ENCODE results near the gene HIVEP3. TPM values are rescaled to one million over a fixed set of nuclear protein-coding genes. Genes with fewer than 3 reads are reported as not detected.

HIVEP3 gene
- total and polyA plus RNA-seq, 2 of the 13 experiments (the other 11 are each of a cell fraction or from before 2014, with no cell fraction given): 0.05 TPM; not detected in 1

GRCh38 chr1:41816061-41816460 lies 102.7 kb downstream of the HIVEP3 start (continued):
- TF ChIP-seq ZNF720 (CRISPR knock-in tag; IDR thresholded peaks at IDR 0.05): no peak

- Histone ChIP-seq H3K4me3 (replicated peaks in 1 of 3; ENCODE audit: insufficient read depth in 1 of 3, low read depth in 2 of 3, low read length in 3 of 3) (no peak overlapping the region), H3K4me1 (ENCODE audit: insufficient read depth, low read length) (no peaks in the 10 kb centered on the region), H4K20me1 (ENCODE audit: insufficient read depth, low read length) (0 out of 2 replicates have a peak, but pooled peaks cover 3% of the 10 kb centered on the region), H3K79me2 (ENCODE audit: insufficient read depth, low read length) (no peaks in the 10 kb centered on the region), H3K27me3 (ENCODE audit: control insufficient read depth in 1 of 2, insufficient read depth in 2 of 2, low read length in 2 of 2) (no peaks in the 10 kb centered on the region), H3K9ac (ENCODE audit: insufficient read depth, low read depth, low read length) (no peak overlapping the region), H3K36me3 (replicated peaks in 1 of 2; ENCODE audit: control insufficient read depth in 1 of 2, insufficient read depth in 2 of 2, low read length in 2 of 2) (no peaks in the 10 kb centered on the region), H2AFZ (ENCODE audit: low read length) (no peak overlapping the region), H3K27ac (ENCODE audit: extremely low read length, insufficient read depth, low read length) (no peak overlapping the region), H3K9me3 (ENCODE audit: low read length) (no peaks in the 10 kb centered on the region), H3K4me2 (ENCODE audit: low read depth, low read length) (no peak overlapping the region)
- ChIA-PET POLR2A (no interaction called here), CTCF (ENCODE audit: low intra/inter-chr PET ratio, low total read pairs) (no interaction called here)
- intact Hi-C loops (cut with micrococcal nuclease; ENCODE audit: unreplicated experiment): no loop called here
- WGBS (ENCODE audit: low lambda C conversion rate): 4% methylated on average over 4 of the region's 9 CpGs
- FAIRE-seq (no peak), ATAC-seq (no peak), DNase-seq (ENCODE audit: low spot score) (no peak)
- TF ChIP-seq RFX5 (IDR thresholded peaks at IDR 0.05; ENCODE audit: low read depth, low read length): no peak
- BruUV-seq (replicated peaks): no TSS peak
- in situ Hi-C loops (cut with HindIII; ENCODE audit: extremely low pct_ligation_motif_present, low pct_unique_long_range_greater_than_20kb): no loop called here
These were observed 104.7 kb downstream of the HIVEP3 start for GRCh38 chr1:41813755-41814745.

- intact Hi-C loops (cut with micrococcal nuclease; ENCODE audit: unreplicated experiment): no loop called here
- no peak overlapping the region for H2AFZ ChIP-seq (ENCODE audit: low read length)
- H3K9ac ChIP-seq (ENCODE audit: insufficient read depth, low read depth, low read length): no peak overlapping the region
- H3K9me3 ChIP-seq (ENCODE audit: low read length): no peaks in the 10 kb centered on the region
- ChIA-PET CTCF (ENCODE audit: low intra/inter-chr PET ratio, low total read pairs) (no interaction called here), POLR2A (no interaction called here)
- no peaks in the 10 kb centered on the region for H3K27me3 ChIP-seq (ENCODE audit: control insufficient read depth in 1 of 2, insufficient read depth in 2 of 2, low read length in 2 of 2)
- no peaks in the 10 kb centered on the region for H3K79me2 ChIP-seq (ENCODE audit: insufficient read depth, low read length)
- DNase-seq (ENCODE audit: low spot score): no peak
- H3K36me3 ChIP-seq (replicated peaks in 1 of 2; ENCODE audit: control insufficient read depth in 1 of 2, insufficient read depth in 2 of 2, low read length in 2 of 2): no peaks in the 10 kb centered on the region
- ATAC-seq: no peak
- no peaks in the 10 kb centered on the region for H3K4me1 ChIP-seq (ENCODE audit: insufficient read depth, low read length)
- no TSS peak for BruUV-seq (replicated peaks)
- FAIRE-seq: no peak
- no peak overlapping the region for H3K4me3 ChIP-seq (replicated peaks in 1 of 3; ENCODE audit: insufficient read depth in 1 of 3, low read depth in 2 of 3, low read length in 3 of 3)
- H3K4me2 ChIP-seq (ENCODE audit: low read depth, low read length): no peak overlapping the region
- 0 out of 2 replicates have a peak, but pooled peaks cover 3% of the 10 kb centered on the region for H4K20me1 ChIP-seq (ENCODE audit: insufficient read depth, low read length)
- in situ Hi-C loops (cut with HindIII; ENCODE audit: extremely low pct_ligation_motif_present, low pct_unique_long_range_greater_than_20kb): no loop called here
- WGBS (ENCODE audit: low lambda C conversion rate): 0% methylated on average over 1 of the region's 5 CpGs
- H3K27ac ChIP-seq (ENCODE audit: extremely low read length, insufficient read depth, low read length): no peak overlapping the region
- TF ChIP-seq ATRX (CRISPR knock-in tag; IDR thresholded peaks at IDR 0.05; ENCODE audit: borderline replicate concordance) (no peak), MZF1 (CRISPR knock-in tag; IDR thresholded peaks at IDR 0.05; ENCODE audit: borderline replicate concordance) (no peak), ZNF768 (CRISPR knock-in tag; IDR thresholded peaks at IDR 0.05) (no peak), ZFAT (CRISPR knock-in tag; conservative IDR thresholded peaks at IDR 0.05) (no peak), RFX5 (IDR thresholded peaks at IDR 0.05; ENCODE audit: low read depth, low read length) (no peak), POLR2A (IDR thresholded peaks at IDR 0.05; ENCODE audit: insufficient read depth in 1 of 2, low read depth in 2 of 2, low read length in 2 of 2) (no peak), POLR2AphosphoS5 (IDR thresholded peaks at IDR 0.05; ENCODE audit: low read depth, low read length) (no peak), ZNF512B (CRISPR knock-in tag; IDR thresholded peaks at IDR 0.05; ENCODE audit: borderline replicate concordance) (no peak), SNRNP70 (IDR thresholded peaks at IDR 0.05; ENCODE audit: low read depth, low read length) (no peak), ZNF75D (CRISPR knock-in tag; IDR thresholded peaks at IDR 0.05; ENCODE audit: borderline replicate concordance) (no peak), ZNF878 (CRISPR knock-in tag; IDR thresholded peaks at IDR 0.05) (no peak), ZNF501 (CRISPR knock-in tag; IDR thresholded peaks at IDR 0.05) (no peak), NAIF1 (CRISPR knock-in tag; IDR thresholded peaks at IDR 0.05; ENCODE audit: borderline replicate concordance) (no peak), SUZ12 (IDR thresholded peaks at IDR 0.05; ENCODE audit: low read depth, low read length) (no peak)
These were observed 105.5 kb downstream of the HIVEP3 start for GRCh38 chr1:41813226-41813625.

Data from HepG2 (cell line).